Nephron progenitor cell (in vitro differentiated cells): ENCODE data around the gene PHETA2.

Source experiments
- DNase-seq: peaks from one replicate; pipeline ENCODE4 v3.0.0; 2021
- H3K27ac Mint-ChIP-seq: 2 replicates; pipeline ENCODE4 v1.8.0; 2021; ENCODE audit warnings: mild to moderate bottlenecking, moderate library complexity, mixed read lengths
- H3K27me3 Mint-ChIP-seq: 2 replicates; pipeline ENCODE4 v1.8.0; 2021; ENCODE audit warnings: mild to moderate bottlenecking, low read depth, mixed read lengths; ENCODE audit not compliant: poor library complexity
- H3K36me3 Mint-ChIP-seq: 2 replicates; pipeline ENCODE4 v1.8.0; 2021; ENCODE audit warnings: low read depth, mixed read lengths
- H3K4me1 Mint-ChIP-seq: 2 replicates; pipeline ENCODE4 v1.8.0; 2021; ENCODE audit warnings: mixed read lengths
- H3K4me3 Mint-ChIP-seq: 2 replicates; pipeline ENCODE4 v1.8.0; 2021; ENCODE audit warnings: mild to moderate bottlenecking, moderate library complexity, mixed read lengths
- H3K9me3 Mint-ChIP-seq: 2 replicates; pipeline ENCODE4 v1.8.0; 2021; ENCODE audit warnings: mild to moderate bottlenecking, moderate library complexity, mixed read lengths
- CTCF ChIP-seq: fragments of 200-600 bp; sonication (generic); IDR thresholded peaks from 2 replicates; pipeline ENCODE4 v1.5.0; 2021; ENCODE audit warnings: antibody characterized with exemption

Gene PHETA2

GRCh38 chr22:42074132-42074811 is at the start of gene PHETA2:
PHETA2 (plus strand) TSS chr22:42074248; CDS start chr22:42077294, 3,046 bp downstream.
- Mint-ChIP-seq H3K27ac (no peak within 1 kb of the TSS), H3K4me1 (peaks cover 63% of the 10 kb centered on the region)
- DNase-seq, result no peak

GRCh38 chr22:42025421-42025820 is 48.6 kb upstream of the PHETA2 start:
- TF ChIP-seq CTCF, result no peak
- Mint-ChIP-seq H3K4me3 (no peak overlapping the region), H3K4me1 (no peaks in the 10 kb centered on the region), H3K9me3 (no peaks in the 10 kb centered on the region), H3K36me3 (no peaks in the 10 kb centered on the region), H3K27me3 (peaks cover 26% of the 10 kb centered on the region), H3K27ac (no peak overlapping the region)
- no peak for DNase-seq

More at GRCh38 chr22:42074132-42074811, at the start of gene PHETA2:
- TF ChIP-seq CTCF, result no peak
- Mint-ChIP-seq H3K27me3 (peaks cover 4% of the 10 kb centered on the region), H3K36me3 (no peaks in the 10 kb centered on the region), H3K9me3 (no peaks in the 10 kb centered on the region), H3K4me3 (no peak within 1 kb of the TSS)

- H3K4me3 Mint-ChIP-seq, result no peak overlapping the region
Measured at GRCh38 chr22:42026705-42027104, 47.3 kb upstream of the PHETA2 start.

GRCh38 chr22:42033263-42034181 is 40.5 kb upstream of the PHETA2 start:
- no peak overlapping the region for H3K27ac Mint-ChIP-seq
- no peak overlapping the region for H3K4me3 Mint-ChIP-seq
- H3K4me1 Mint-ChIP-seq, result no peaks in the 10 kb centered on the region
- H3K36me3 Mint-ChIP-seq, result no peaks in the 10 kb centered on the region
- no peak for TF ChIP-seq CTCF
- no peak for DNase-seq
- peaks cover 25% of the 10 kb centered on the region for H3K9me3 Mint-ChIP-seq
- H3K27me3 Mint-ChIP-seq, result peaks cover 21% of the 10 kb centered on the region

More at GRCh38 chr22:42026705-42027104, 47.3 kb upstream of the PHETA2 start:
- TF ChIP-seq CTCF, result no peak
- Mint-ChIP-seq H3K4me1 (no peaks in the 10 kb centered on the region), H3K36me3 (no peaks in the 10 kb centered on the region), H3K9me3 (no peaks in the 10 kb centered on the region), H3K27me3 (peaks cover 26% of the 10 kb centered on the region), H3K27ac (no peak overlapping the region)
- no peak for DNase-seq

GRCh38 chr22:42035256-42035655 is 38.8 kb upstream of the PHETA2 start:
- Mint-ChIP-seq H3K4me1 (no peaks in the 10 kb centered on the region), H3K27ac (no peak overlapping the region), H3K9me3 (peaks cover 26% of the 10 kb centered on the region), H3K36me3 (no peaks in the 10 kb centered on the region), H3K4me3 (no peak overlapping the region), H3K27me3 (peaks cover 21% of the 10 kb centered on the region)
- no peak for DNase-seq
- TF ChIP-seq CTCF, result no peak
